ENCODE measurements around the gene DNAH5.

DNAH5 gene

DNA sequence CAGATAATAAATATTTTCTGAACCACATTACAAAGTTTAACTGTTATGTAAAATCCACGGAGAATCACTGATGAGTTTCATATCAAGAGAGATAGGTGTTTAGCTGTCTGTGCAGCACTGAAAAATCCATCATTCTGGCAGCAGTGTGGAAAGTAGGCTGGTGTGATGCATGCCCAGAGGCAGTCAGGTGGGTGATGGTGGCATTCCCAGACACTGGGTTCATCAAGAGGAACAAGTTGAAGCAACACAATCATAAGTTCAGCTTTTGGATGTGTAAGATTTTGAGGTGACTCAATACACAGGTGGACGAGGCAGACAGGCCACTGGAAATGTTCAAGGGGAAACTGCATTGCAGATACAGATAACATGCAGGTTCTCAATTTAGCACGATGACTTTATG lies 11.9 kb downstream of the DNAH5 start:
- Histone ChIP-seq H3K36me3 (ENCODE audit: control insufficient read depth, insufficient read depth, low read length) (no peaks in the 10 kb centered on the region), H3K4me3 (ENCODE audit: low read length) (no peak overlapping the region), H3K9me3 (ENCODE audit: control insufficient read depth, low read length) (no peaks in the 10 kb centered on the region), H3K9ac (ENCODE audit: low read length) (no peak overlapping the region), H3K27me3 (ENCODE audit: control insufficient read depth, insufficient read depth, low read length) (no peaks in the 10 kb centered on the region), H3K4me1 (ENCODE audit: control insufficient read depth, insufficient read depth, low read length) (no peaks in the 10 kb centered on the region)

GRCh38 chr5:13932011-13932410 lies 12.5 kb downstream of the DNAH5 start:
- Histone ChIP-seq H3K27me3 (ENCODE audit: control insufficient read depth, insufficient read depth, low read length) (no peaks in the 10 kb centered on the region), H3K9me3 (ENCODE audit: control insufficient read depth, low read length) (no peaks in the 10 kb centered on the region), H3K9ac (ENCODE audit: low read length) (no peak overlapping the region), H3K4me1 (ENCODE audit: control insufficient read depth, insufficient read depth, low read length) (no peaks in the 10 kb centered on the region), H3K36me3 (ENCODE audit: control insufficient read depth, insufficient read depth, low read length) (no peaks in the 10 kb centered on the region), H3K4me3 (ENCODE audit: low read length) (no peak overlapping the region)

DNA sequence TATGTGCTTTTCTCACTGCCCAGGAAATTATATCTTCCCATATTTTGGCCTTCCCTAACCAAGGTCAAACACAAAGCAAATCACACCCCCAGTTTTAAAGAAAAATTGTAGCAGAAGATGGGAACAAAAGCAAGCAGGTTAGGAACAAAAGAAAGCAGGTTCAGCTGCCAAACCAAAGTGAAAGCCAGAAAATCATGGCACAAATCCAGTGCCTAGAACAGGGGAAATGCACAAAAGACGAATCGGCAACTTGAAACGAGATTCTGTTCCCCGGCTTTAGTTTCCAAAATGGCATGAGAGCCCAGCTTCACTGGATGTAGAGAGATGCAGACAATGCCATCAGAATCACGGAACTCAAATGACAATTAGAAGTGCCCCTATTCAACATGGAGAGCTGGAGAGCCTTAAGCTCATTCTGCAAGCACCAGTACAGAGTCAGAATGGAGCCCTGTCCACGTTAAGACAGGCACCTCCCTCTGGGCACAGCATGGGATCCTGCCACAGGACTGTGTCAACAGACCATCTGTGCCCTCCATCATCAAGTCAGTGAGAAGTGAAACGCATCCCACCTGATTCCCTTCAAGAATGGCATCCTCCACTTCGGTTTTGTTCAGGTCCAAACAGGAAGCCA lies 13.8 kb downstream of the DNAH5 start:
- H3K27me3 ChIP-seq (ENCODE audit: control insufficient read depth, insufficient read depth, low read length), result no peaks in the 10 kb centered on the region

DNA sequence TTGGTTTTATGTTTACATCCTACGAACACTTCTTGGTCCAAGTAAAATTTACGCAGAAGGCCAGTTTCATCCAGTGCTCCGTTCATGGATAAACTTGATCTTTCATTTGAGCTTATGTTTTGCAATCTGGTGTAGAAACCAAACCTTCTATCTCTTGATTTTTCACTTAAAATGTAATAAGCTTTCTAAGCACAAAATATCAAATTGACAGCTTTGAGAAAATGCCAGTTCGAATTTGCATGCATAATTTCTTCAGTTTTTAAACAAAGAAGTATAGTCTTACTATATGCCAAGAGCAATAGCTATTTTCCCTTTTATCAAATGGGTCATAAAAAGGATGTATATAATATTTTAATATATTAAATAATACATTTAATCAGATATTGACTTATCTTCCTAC lies 17.8 kb downstream of the DNAH5 start:
- H3K4me1 ChIP-seq (ENCODE audit: control insufficient read depth, insufficient read depth, low read length), result no peaks in the 10 kb centered on the region
- no peaks in the 10 kb centered on the region for H3K27me3 ChIP-seq (ENCODE audit: control insufficient read depth, insufficient read depth, low read length)
- H3K9me3 ChIP-seq (ENCODE audit: control insufficient read depth, low read length), result no peaks in the 10 kb centered on the region
- H3K36me3 ChIP-seq (ENCODE audit: control insufficient read depth, insufficient read depth, low read length), result no peaks in the 10 kb centered on the region
- H3K4me3 ChIP-seq (ENCODE audit: low read length), result no peak overlapping the region
- H3K9ac ChIP-seq (ENCODE audit: low read length), result no peak overlapping the region

More for the DNA sequence above, 13.8 kb downstream of the DNAH5 start:
- Histone ChIP-seq H3K4me3 (ENCODE audit: low read length) (no peak overlapping the region), H3K9me3 (ENCODE audit: control insufficient read depth, low read length) (no peaks in the 10 kb centered on the region), H3K36me3 (ENCODE audit: control insufficient read depth, insufficient read depth, low read length) (no peaks in the 10 kb centered on the region), H3K9ac (ENCODE audit: low read length) (no peak overlapping the region), H3K4me1 (ENCODE audit: control insufficient read depth, insufficient read depth, low read length) (no peaks in the 10 kb centered on the region)

DNA sequence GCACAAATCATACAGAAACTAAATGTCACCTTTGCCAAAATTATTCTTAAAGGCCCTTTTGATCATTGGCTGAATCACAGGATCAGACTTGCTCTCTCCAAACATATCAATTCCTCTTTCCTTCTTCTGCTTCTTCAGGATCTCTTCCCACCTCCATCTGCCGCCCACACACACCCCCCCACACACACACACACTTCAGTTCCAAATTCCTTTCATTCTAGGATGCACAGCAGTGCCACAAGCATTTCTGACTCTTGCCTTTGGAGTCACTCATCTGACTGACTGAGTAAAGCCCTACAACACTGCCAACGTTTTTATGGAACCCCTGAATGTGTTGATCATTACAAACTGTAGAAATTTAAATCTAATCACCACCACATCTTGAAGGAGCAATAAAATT lies 22.9 kb downstream of the DNAH5 start:
- H3K9ac ChIP-seq (ENCODE audit: low read length), result no peak overlapping the region
- H3K27me3 ChIP-seq (ENCODE audit: control insufficient read depth, insufficient read depth, low read length), result no peaks in the 10 kb centered on the region
- H3K4me3 ChIP-seq (ENCODE audit: low read length), result no peak overlapping the region

GRCh38 chr5:13919786-13920185 lies 24.7 kb downstream of the DNAH5 start:
- Histone ChIP-seq H3K9ac (ENCODE audit: low read length) (no peak overlapping the region), H3K4me1 (ENCODE audit: control insufficient read depth, insufficient read depth, low read length) (no peaks in the 10 kb centered on the region), H3K36me3 (ENCODE audit: control insufficient read depth, insufficient read depth, low read length) (no peaks in the 10 kb centered on the region), H3K27me3 (ENCODE audit: control insufficient read depth, insufficient read depth, low read length) (no peaks in the 10 kb centered on the region), H3K9me3 (ENCODE audit: control insufficient read depth, low read length) (no peaks in the 10 kb centered on the region), H3K4me3 (ENCODE audit: low read length) (no peak overlapping the region)

More for the DNA sequence above, 22.9 kb downstream of the DNAH5 start:
- Histone ChIP-seq H3K36me3 (ENCODE audit: control insufficient read depth, insufficient read depth, low read length) (no peaks in the 10 kb centered on the region), H3K9me3 (ENCODE audit: control insufficient read depth, low read length) (no peaks in the 10 kb centered on the region), H3K4me1 (ENCODE audit: control insufficient read depth, insufficient read depth, low read length) (no peaks in the 10 kb centered on the region)

DNA sequence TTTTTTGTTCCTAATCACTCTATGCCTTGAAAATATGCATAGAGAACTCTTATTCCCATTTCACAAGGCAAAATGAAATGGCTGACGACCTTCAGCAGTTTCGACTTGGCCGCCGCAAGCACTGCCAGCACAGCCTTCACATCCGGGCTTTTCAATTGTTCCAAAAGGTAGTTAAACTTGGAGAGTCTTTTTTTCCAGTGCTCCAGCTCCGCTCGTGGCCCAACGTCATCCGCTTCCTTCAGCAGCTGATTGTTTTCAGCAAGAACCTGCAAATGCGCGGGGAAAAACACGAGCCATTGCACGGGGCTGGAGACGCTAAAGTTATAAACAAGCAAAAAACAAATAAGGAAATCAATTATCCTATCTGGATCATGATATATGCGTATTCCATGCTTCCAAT lies 25.4 kb downstream of the DNAH5 start:
- Histone ChIP-seq H3K4me3 (ENCODE audit: low read length) (no peak overlapping the region), H3K4me1 (ENCODE audit: control insufficient read depth, insufficient read depth, low read length) (no peaks in the 10 kb centered on the region), H3K36me3 (ENCODE audit: control insufficient read depth, insufficient read depth, low read length) (no peaks in the 10 kb centered on the region), H3K27me3 (ENCODE audit: control insufficient read depth, insufficient read depth, low read length) (no peaks in the 10 kb centered on the region), H3K9ac (ENCODE audit: low read length) (no peak overlapping the region), H3K9me3 (ENCODE audit: control insufficient read depth, low read length) (no peaks in the 10 kb centered on the region)

DNA sequence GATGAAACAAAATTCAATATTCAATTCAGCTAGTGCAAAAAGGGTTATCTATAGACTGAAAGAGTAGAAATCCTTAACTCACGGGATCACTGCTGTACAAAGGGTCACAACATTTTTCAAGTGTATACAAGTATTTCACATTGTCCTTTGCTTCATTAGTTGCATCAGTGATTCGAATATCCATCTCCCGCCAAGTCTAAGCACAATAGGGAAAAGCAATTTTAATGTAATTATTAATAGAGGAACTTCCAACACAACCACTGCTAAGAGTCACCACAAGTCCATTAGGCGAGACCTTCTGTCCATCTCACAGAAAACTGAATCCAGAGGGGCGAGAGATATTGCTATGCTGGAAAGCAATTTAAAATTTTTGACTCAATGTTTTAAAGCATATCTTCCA lies 27.4 kb downstream of the DNAH5 start:
- no peak overlapping the region for H3K4me3 ChIP-seq (ENCODE audit: low read length)
- H3K4me1 ChIP-seq (ENCODE audit: control insufficient read depth, insufficient read depth, low read length), result no peaks in the 10 kb centered on the region
- no peak overlapping the region for H3K9ac ChIP-seq (ENCODE audit: low read length)
- no peaks in the 10 kb centered on the region for H3K36me3 ChIP-seq (ENCODE audit: control insufficient read depth, insufficient read depth, low read length)
- no peaks in the 10 kb centered on the region for H3K9me3 ChIP-seq (ENCODE audit: control insufficient read depth, low read length)
- H3K27me3 ChIP-seq (ENCODE audit: control insufficient read depth, insufficient read depth, low read length), result no peaks in the 10 kb centered on the region

DNA sequence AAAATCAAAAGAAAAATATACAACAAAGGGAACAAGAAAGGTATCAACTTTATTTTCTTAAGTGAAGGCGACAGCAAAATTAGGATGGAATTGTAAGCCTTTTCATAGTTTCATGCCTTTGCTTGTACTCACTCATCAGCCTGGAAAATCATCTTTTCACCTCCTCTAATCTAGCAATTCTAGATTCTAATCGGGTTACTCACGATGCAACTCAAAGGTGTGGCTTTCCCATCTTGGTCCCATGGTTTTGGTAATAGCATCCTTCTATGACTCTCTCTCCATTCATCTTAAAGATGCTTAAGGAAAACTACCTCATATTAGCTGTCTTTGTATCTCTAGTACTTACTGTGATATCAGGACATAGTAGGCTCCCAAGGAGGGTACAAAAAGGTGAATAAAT lies 30.5 kb downstream of the DNAH5 start:
- Histone ChIP-seq H3K36me3 (ENCODE audit: control insufficient read depth, insufficient read depth, low read length) (no peaks in the 10 kb centered on the region), H3K4me3 (ENCODE audit: low read length) (no peak overlapping the region), H3K9me3 (ENCODE audit: control insufficient read depth, low read length) (no peaks in the 10 kb centered on the region), H3K27me3 (ENCODE audit: control insufficient read depth, insufficient read depth, low read length) (no peaks in the 10 kb centered on the region), H3K4me1 (ENCODE audit: control insufficient read depth, insufficient read depth, low read length) (no peaks in the 10 kb centered on the region), H3K9ac (ENCODE audit: low read length) (no peak overlapping the region)

- no peaks in the 10 kb centered on the region for H3K36me3 ChIP-seq (ENCODE audit: control insufficient read depth, insufficient read depth, low read length)
- H3K9ac ChIP-seq (ENCODE audit: low read length), result no peak overlapping the region
- no peaks in the 10 kb centered on the region for H3K27me3 ChIP-seq (ENCODE audit: control insufficient read depth, insufficient read depth, low read length)
- no peaks in the 10 kb centered on the region for H3K9me3 ChIP-seq (ENCODE audit: control insufficient read depth, low read length)
- H3K4me1 ChIP-seq (ENCODE audit: control insufficient read depth, insufficient read depth, low read length), result no peaks in the 10 kb centered on the region
- H3K4me3 ChIP-seq (ENCODE audit: low read length), result no peak overlapping the region
Measured at GRCh38 chr5:13910637-13911288, 33.7 kb downstream of the DNAH5 start.

- no peaks in the 10 kb centered on the region for H3K36me3 ChIP-seq (ENCODE audit: control insufficient read depth, insufficient read depth, low read length)
- no peaks in the 10 kb centered on the region for H3K27me3 ChIP-seq (ENCODE audit: control insufficient read depth, insufficient read depth, low read length)
- H3K9ac ChIP-seq (ENCODE audit: low read length), result no peak overlapping the region
- no peaks in the 10 kb centered on the region for H3K9me3 ChIP-seq (ENCODE audit: control insufficient read depth, low read length)
- no peak overlapping the region for H3K4me3 ChIP-seq (ENCODE audit: low read length)
- no peaks in the 10 kb centered on the region for H3K4me1 ChIP-seq (ENCODE audit: control insufficient read depth, insufficient read depth, low read length)
Measured at GRCh38 chr5:13910201-13910600, 34.3 kb downstream of the DNAH5 start.

GRCh38 chr5:13909271-13909670 lies 35.2 kb downstream of the DNAH5 start:
- Histone ChIP-seq H3K9me3 (ENCODE audit: control insufficient read depth, low read length) (no peaks in the 10 kb centered on the region), H3K4me1 (ENCODE audit: control insufficient read depth, insufficient read depth, low read length) (no peaks in the 10 kb centered on the region), H3K36me3 (ENCODE audit: control insufficient read depth, insufficient read depth, low read length) (no peaks in the 10 kb centered on the region), H3K9ac (ENCODE audit: low read length) (no peak overlapping the region), H3K27me3 (ENCODE audit: control insufficient read depth, insufficient read depth, low read length) (no peaks in the 10 kb centered on the region), H3K4me3 (ENCODE audit: low read length) (no peak overlapping the region)

Data from mucosa of stomach (tissue), 1 donor.